ENCODE results near the gene TBC1D9B.
"Not testable (repeated sequence)": the region's sequence is repeated elsewhere in the genome, so short reads cannot be mapped to it uniquely, and the experiment has no call there.

Gene TBC1D9B

GRCh38 chr5:179836225-179837019 is 71.3 kb downstream of the TBC1D9B start:
- DNase-seq = peak; percentile 75

- not testable (repeated sequence) for DNase-seq
These were observed 72.8 kb downstream of the TBC1D9B start for GRCh38 chr5:179834871-179835270.

GRCh38 chr5:179834120-179834519 is 73.6 kb downstream of the TBC1D9B start:
- no peak for DNase-seq

- DNase-seq = no peak
These were observed 74.0 kb downstream of the TBC1D9B start for GRCh38 chr5:179833709-179834070.

GRCh38 chr5:179833056-179833708 is 74.5 kb downstream of the TBC1D9B start:
- DNase-seq = no peak

GRCh38 chr5:179832039-179832745 is 75.5 kb downstream of the TBC1D9B start:
- no peak for DNase-seq

GRCh38 chr5:179830818-179831468 is 76.8 kb downstream of the TBC1D9B start:
- no peak for DNase-seq

GRCh38 chr5:179829732-179830435 is 77.8 kb downstream of the TBC1D9B start:
- no peak for DNase-seq

- DNase-seq = no peak
These were observed 78.8 kb downstream of the TBC1D9B start for GRCh38 chr5:179828756-179829421.

- no peak for DNase-seq
These were observed 80.0 kb downstream of the TBC1D9B start for GRCh38 chr5:179827680-179828079.

- DNase-seq = no peak
These were observed 82.0 kb downstream of the TBC1D9B start for GRCh38 chr5:179825655-179826182.

GRCh38 chr5:179824745-179825112 is 83.0 kb downstream of the TBC1D9B start:
- DNase-seq = no peak

GRCh38 chr5:179823937-179824744 is 83.6 kb downstream of the TBC1D9B start:
- no peak for DNase-seq

GRCh38 chr5:179822444-179822990 is 85.2 kb downstream of the TBC1D9B start:
- no peak for DNase-seq

- no peak for DNase-seq
These were observed 85.7 kb downstream of the TBC1D9B start for GRCh38 chr5:179822059-179822432.

GRCh38 chr5:179821298-179822058 is 86.2 kb downstream of the TBC1D9B start:
- peak; percentile 92 for DNase-seq

GRCh38 chr5:179820483-179821297 is 87.0 kb downstream of the TBC1D9B start, which contains the start of gene SQSTM1:
TSS of gene SQSTM1 (plus strand) at chr5:179820905. CDS start at chr5:179820937, 32 bp downstream.
- peak; percentile 86 for DNase-seq

- DNase-seq = no peak
These were observed 87.6 kb downstream of the TBC1D9B start for GRCh38 chr5:179820127-179820482.
